ENCODE results near the gene MTFR1L. TPM values are rescaled to one million over a fixed set of nuclear protein-coding genes. Genes with fewer than 3 reads are reported as not detected.

The MTFR1L gene
- total and polyA plus RNA-seq, 9 of the 15 experiments (the other 6 are each of a cell fraction or from before 2014, with no cell fraction given) = 41.4 to 98.5 (median 53.7) TPM

DNA sequence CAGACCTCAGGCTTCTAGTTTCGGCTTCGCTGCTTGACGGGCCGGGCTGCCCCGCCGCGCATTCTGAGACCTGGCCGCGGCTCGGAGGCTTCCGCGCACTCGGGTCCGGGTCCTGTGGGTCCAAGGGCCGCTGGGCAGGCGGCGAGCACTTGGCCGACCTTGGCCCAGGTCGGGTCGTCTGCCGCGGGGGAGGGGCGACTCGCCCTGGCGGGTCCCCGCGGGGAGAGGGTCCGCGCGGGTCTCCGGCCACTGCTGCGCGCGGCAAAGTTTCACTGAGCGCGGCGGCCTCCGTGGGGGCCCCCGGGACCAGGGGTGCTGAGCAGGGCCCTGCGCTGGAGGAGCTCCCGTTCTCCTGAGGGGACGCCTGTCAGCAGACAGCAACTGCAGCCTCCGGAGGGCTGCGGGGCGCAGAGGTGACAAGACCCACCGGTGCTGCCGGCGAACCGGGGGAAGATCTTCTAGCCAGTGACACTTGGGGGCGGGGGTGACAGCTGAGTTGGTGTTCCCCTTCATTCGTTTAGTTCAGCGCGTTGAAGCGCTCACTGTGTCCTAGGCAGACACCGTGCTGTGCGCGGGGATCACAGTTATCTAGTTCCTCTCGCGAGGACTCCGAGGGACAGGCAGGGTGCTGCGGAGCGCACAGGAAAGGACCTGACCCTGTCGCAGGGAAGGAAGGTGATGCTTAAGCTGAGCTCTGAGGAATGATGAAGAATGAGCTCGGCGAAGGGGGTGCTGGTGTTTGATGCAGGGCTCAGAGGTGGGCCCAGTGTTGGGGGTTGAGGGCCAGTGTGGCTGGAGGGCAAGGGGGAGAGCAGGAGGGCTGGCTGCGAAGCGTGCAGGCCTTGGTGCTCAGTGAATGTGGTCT, 725 bp downstream of the MTFR1L start (continued):
- TF ChIP-seq, protein P1, sequence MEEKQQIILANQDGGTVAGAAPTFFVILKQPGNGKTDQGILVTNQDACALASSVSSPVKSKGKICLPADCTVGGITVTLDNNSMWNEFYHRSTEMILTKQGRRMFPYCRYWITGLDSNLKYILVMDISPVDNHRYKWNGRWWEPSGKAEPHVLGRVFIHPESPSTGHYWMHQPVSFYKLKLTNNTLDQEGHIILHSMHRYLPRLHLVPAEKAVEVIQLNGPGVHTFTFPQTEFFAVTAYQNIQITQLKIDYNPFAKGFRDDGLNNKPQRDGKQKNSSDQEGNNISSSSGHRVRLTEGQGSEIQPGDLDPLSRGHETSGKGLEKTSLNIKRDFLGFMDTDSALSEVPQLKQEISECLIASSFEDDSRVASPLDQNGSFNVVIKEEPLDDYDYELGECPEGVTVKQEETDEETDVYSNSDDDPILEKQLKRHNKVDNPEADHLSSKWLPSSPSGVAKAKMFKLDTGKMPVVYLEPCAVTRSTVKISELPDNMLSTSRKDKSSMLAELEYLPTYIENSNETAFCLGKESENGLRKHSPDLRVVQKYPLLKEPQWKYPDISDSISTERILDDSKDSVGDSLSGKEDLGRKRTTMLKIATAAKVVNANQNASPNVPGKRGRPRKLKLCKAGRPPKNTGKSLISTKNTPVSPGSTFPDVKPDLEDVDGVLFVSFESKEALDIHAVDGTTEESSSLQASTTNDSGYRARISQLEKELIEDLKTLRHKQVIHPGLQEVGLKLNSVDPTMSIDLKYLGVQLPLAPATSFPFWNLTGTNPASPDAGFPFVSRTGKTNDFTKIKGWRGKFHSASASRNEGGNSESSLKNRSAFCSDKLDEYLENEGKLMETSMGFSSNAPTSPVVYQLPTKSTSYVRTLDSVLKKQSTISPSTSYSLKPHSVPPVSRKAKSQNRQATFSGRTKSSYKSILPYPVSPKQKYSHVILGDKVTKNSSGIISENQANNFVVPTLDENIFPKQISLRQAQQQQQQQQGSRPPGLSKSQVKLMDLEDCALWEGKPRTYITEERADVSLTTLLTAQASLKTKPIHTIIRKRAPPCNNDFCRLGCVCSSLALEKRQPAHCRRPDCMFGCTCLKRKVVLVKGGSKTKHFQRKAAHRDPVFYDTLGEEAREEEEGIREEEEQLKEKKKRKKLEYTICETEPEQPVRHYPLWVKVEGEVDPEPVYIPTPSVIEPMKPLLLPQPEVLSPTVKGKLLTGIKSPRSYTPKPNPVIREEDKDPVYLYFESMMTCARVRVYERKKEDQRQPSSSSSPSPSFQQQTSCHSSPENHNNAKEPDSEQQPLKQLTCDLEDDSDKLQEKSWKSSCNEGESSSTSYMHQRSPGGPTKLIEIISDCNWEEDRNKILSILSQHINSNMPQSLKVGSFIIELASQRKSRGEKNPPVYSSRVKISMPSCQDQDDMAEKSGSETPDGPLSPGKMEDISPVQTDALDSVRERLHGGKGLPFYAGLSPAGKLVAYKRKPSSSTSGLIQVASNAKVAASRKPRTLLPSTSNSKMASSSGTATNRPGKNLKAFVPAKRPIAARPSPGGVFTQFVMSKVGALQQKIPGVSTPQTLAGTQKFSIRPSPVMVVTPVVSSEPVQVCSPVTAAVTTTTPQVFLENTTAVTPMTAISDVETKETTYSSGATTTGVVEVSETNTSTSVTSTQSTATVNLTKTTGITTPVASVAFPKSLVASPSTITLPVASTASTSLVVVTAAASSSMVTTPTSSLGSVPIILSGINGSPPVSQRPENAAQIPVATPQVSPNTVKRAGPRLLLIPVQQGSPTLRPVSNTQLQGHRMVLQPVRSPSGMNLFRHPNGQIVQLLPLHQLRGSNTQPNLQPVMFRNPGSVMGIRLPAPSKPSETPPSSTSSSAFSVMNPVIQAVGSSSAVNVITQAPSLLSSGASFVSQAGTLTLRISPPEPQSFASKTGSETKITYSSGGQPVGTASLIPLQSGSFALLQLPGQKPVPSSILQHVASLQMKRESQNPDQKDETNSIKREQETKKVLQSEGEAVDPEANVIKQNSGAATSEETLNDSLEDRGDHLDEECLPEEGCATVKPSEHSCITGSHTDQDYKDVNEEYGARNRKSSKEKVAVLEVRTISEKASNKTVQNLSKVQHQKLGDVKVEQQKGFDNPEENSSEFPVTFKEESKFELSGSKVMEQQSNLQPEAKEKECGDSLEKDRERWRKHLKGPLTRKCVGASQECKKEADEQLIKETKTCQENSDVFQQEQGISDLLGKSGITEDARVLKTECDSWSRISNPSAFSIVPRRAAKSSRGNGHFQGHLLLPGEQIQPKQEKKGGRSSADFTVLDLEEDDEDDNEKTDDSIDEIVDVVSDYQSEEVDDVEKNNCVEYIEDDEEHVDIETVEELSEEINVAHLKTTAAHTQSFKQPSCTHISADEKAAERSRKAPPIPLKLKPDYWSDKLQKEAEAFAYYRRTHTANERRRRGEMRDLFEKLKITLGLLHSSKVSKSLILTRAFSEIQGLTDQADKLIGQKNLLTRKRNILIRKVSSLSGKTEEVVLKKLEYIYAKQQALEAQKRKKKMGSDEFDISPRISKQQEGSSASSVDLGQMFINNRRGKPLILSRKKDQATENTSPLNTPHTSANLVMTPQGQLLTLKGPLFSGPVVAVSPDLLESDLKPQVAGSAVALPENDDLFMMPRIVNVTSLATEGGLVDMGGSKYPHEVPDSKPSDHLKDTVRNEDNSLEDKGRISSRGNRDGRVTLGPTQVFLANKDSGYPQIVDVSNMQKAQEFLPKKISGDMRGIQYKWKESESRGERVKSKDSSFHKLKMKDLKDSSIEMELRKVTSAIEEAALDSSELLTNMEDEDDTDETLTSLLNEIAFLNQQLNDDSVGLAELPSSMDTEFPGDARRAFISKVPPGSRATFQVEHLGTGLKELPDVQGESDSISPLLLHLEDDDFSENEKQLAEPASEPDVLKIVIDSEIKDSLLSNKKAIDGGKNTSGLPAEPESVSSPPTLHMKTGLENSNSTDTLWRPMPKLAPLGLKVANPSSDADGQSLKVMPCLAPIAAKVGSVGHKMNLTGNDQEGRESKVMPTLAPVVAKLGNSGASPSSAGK (IDR thresholded peaks at IDR 0.05) = peak; percentile 81
- TF ChIP-seq ZNF668 (CRISPR knock-in tag; IDR thresholded peaks at IDR 0.05) (no peak), KDM4B (IDR thresholded peaks at IDR 0.05; ENCODE audit: borderline replicate concordance in 2 of 2, low read depth in 1 of 2) (no peak), STAT5B (CRISPR knock-in tag; IDR thresholded peaks at IDR 0.05) (no peak), ZBED1 (IDR thresholded peaks at IDR 0.05) (no peak), SREBF2 (CRISPR knock-in tag; IDR thresholded peaks at IDR 0.05) (no peak), ZNF766 (CRISPR knock-in tag; conservative IDR thresholded peaks at IDR 0.05) (no peak), SP1 (CRISPR knock-in tag; IDR thresholded peaks at IDR 0.05) (no peak; the same call in 1 of the 2 replicates)
- TF ChIP-seq, protein P2, sequence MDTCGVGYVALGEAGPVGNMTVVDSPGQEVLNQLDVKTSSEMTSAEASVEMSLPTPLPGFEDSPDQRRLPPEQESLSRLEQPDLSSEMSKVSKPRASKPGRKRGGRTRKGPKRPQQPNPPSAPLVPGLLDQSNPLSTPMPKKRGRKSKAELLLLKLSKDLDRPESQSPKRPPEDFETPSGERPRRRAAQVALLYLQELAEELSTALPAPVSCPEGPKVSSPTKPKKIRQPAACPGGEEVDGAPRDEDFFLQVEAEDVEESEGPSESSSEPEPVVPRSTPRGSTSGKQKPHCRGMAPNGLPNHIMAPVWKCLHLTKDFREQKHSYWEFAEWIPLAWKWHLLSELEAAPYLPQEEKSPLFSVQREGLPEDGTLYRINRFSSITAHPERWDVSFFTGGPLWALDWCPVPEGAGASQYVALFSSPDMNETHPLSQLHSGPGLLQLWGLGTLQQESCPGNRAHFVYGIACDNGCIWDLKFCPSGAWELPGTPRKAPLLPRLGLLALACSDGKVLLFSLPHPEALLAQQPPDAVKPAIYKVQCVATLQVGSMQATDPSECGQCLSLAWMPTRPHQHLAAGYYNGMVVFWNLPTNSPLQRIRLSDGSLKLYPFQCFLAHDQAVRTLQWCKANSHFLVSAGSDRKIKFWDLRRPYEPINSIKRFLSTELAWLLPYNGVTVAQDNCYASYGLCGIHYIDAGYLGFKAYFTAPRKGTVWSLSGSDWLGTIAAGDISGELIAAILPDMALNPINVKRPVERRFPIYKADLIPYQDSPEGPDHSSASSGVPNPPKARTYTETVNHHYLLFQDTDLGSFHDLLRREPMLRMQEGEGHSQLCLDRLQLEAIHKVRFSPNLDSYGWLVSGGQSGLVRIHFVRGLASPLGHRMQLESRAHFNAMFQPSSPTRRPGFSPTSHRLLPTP (IDR thresholded peaks at IDR 0.05; ENCODE audit: borderline replicate concordance, extremely low read depth, insufficient read length) = no peak
- TF ChIP-seq, protein P3, sequence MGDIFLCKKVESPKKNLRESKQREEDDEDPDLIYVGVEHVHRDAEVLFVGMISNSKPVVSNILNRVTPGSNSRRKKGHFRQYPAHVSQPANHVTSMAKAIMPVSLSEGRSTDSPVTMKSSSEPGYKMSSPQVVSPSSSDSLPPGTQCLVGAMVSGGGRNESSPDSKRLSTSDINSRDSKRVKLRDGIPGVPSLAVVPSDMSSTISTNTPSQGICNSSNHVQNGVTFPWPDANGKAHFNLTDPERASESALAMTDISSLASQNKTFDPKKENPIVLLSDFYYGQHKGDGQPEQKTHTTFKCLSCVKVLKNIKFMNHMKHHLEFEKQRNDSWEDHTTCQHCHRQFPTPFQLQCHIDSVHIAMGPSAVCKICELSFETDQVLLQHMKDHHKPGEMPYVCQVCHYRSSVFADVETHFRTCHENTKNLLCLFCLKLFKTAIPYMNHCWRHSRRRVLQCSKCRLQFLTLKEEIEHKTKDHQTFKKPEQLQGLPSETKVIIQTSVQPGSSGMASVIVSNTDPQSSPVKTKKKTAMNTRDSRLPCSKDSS (IDR thresholded peaks at IDR 0.05; ENCODE audit: low read depth, partially characterized antibody) = no peak
